Inferior parietal cortex (tissue), 1 donor: ENCODE data around the gene HPD.
"Not testable (repeated sequence)": the region's sequence is repeated elsewhere in the genome, so short reads cannot be mapped to it uniquely, and the experiment has no call there.

ENCODE experiments used
- DNase-seq: peaks from one replicate; pipeline ENCODE4 v3.0.0-alpha.2; 2016; ENCODE audit errors: extremely low spot score

HPD gene

DNA sequence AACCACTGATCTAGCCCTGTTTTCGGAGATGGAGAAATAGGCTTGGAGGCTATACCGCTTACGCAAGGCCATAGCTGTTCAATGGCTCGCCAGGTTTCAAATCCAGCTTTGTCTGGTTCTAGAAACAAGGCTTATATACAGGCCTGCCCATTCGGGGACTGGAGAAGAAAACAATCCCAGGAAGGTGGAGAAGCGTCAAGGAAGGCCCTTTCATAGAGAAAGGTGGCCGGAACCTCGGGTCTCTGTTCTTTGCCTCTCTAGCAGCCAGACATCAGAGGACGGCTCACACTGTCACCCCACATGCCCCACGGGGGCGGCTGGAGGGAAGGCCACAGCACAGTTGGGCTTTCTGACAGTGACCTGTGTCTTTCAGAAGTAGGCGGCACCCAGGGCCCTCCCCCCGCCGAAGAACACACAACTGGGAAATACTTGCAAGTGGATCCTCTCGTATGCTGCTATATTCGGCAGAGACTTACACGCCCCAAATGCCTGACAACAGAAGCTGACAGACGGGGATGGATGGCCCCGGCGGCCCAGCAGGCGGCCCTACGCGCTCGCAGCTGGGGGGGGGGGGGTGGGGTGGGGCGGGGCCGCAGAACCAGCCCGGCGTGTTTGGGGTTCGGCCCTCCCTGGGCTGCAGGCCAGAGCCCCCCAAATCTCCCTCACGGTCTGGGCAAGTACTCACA, 59.4 kb downstream of the HPD start:
- DNase-seq = peak; percentile 63

DNA sequence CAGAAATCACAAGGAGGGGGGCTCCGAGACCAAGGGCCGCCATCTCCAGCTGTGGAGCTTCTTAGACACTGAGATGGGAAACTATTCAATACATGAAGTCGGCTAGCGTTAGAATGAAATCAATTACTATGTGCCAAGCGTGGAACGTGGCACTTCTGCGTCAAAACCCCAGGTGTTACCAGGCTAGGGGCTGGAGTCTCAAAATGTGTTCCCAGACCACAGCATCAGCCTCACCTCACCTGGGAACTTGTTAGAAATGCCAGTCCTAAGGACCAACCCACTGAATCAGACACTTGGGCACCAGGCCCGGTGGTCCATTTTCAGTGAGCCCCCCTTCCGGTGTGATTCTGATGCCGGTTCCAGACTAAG, 59.9 kb downstream of the HPD start:
- peak; percentile 48 for DNase-seq

DNA sequence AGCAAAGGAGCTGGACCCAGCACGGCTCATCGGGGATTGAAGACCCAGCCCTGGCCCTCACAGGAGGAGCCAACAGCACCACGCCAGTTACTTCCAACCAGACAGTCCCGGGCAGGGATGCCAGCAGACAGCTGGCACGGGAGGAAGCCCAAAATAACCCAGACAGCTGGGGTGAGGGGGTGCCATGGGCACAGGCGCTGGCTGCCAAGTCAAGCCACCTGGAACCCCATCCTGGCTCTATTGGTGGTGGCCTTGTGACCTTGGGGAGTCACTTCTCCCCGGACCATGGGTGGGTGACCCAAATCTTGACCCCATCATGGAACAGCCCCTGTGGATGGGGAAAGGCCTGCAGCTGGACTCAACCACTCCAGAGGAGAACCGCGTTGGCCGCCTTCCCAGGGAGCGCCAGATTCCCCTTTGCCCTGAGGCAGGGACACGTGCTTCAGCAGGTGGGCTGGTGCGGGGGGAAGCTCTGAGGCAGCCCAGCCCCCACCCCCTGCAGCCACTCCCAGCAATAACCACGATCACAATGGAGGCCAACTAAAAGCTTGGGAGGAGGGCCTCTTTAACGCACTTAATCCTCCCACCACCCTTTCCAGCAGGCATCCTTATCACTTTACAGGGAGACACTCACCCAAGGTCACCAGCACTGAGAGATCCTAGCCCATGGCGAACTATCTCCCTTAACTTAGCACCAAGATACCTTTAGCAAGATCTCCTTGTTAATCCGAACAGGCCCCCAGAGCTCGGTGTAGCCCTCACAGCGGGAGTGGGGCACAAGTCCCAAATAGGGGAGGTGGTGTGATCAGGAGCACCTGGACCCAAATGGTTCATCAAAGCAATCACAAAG, 60.5 kb downstream of the HPD start:
- peak; percentile 27 for DNase-seq

DNA sequence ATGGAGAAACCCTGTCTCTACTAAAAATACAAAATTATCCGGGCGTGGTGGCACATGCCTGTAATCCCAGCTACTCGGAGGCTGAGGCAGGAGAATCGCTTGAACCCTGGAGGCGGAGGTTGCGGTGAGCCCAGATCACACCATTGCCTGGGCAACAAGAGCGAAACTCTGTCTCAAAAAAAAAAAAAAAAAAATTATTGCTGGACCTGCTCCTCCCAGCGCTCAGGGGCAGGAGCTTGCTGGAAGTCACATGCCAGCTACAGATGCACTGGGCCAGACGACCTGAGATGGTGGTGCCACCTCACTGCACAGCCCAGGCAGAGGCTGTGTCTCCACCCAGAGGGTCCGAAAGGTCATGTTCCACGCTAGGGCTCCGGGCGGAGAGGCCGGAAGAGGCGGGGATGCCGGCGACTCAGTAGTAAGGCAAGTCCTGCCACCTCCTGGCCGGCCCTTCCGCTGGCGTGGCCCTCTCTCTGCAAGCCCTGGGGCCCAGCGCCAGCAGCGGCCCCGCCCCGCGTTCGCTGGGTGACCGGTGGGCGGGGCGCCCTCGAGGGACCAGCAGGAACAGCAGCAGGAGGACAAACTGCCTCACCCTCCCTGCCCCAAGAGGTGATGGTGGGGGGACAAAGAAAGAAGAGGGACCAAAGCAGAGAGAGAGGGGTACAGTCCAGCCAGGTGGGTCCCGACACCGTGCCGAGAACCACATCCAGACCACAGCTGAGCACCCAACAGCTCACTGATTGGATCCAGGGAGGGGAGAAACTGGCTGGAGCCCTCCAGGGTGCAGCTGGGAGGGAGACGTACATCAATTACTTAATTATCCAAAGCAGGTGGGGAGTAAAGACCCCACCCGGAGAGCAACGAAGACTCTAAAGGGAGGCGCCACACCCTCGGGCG, 61.6 kb downstream of the HPD start:
- peak; percentile 75 for DNase-seq

DNA sequence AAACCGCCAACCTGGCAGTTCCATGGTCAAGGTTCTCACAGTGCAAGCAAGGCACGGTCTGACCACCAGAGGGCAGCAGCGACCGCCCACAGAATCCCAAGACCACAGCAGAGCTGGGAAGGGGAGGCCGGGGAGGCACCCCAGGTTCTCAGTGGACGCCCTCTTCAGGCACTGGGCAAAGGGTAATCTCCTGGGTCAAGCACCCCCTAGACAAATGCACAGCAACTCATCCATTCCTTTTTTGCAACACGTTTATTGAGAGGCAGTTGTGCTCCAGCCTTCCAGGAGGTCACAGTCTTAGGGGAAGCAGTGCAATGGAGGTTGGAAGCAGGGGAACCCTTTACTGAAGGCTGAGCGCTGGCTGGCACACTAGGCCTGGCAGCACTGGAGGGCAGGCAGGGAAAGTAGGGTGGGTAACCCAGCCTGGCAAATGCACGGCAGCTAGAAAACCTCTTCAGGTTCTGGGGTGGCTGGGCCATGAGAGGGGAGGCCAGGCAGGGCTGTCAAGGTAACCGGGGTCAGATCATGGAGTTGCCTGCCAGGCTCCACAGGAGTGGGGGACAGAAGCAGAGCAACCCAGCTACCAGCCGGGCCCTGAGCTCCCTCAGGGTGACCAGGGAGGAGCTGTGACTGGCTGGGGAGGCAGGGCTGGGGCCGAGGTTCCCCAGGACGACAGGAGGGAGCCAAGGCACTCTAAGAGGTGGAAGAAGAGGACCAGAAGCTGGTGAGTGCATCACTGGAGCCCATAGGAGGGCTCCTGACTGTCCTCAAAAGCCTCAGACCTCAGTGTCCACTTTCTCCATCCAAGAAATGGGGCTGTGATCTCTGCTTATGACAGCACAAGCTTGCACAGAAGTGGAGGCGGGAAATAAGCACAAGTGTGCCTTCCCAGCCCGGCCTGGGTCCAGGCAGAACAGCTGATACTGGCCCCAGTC, 63.4 kb downstream of the HPD start:
- peak; percentile 93 for DNase-seq

DNA sequence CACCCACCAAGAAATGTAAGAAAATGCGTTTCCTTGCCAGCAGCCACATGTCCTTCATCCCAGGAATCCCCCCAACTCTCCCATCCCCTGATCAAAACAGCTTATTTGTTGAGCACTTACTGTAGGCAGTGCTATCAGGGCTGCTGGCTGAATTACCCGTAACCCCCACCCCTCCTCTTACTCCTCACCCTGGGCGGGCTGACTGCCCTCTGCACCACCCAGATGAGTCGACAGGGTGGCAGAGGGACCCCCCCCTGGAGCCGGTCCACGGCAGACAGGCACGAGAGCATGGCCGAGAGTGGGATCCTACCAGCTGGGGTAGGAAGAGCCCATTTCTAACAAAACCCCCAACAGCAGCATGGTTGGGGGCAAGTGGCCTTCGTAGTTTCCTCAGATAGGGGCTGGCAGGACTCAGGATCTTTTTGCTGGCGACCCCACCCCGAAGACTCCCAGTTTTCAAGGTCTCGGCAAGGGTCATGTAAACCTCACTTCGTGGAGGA, 64.1 kb downstream of the HPD start:
- no peak for DNase-seq

DNA sequence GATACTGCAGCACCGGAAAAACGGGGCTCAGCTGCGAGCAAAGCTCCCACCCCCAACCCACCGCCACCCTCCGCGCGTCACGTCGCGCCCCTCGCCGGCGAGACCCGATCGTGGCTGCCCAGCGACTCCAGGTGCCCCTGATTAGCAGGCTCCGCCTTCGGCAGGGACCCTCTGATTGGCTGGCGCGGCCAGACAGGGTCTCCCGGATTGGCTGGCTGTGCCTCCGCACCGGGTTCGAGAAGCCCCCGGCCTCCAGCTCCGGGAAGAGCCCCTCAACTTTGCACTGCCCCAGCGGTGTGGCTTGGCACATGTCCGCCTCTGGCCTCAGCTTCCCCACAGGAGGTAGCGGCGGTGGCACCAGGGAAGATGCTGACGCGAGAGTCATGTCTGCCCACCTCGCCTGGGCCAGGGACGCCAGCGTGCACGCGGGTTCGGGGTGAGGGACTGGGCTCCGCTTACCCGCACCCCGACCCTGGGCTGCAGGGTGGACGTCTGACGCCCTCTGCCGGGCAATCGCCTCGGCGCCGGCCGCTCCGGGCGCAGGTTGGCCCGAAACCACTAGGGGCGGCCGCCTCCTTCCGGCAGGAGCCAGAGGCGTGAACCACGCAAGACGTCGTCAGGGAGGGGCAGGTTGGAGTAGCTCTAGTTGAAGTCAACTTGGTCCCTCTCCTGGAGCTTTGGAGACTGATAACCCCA, 64.7 kb downstream of the HPD start:
- peak; percentile 87 for DNase-seq

DNA sequence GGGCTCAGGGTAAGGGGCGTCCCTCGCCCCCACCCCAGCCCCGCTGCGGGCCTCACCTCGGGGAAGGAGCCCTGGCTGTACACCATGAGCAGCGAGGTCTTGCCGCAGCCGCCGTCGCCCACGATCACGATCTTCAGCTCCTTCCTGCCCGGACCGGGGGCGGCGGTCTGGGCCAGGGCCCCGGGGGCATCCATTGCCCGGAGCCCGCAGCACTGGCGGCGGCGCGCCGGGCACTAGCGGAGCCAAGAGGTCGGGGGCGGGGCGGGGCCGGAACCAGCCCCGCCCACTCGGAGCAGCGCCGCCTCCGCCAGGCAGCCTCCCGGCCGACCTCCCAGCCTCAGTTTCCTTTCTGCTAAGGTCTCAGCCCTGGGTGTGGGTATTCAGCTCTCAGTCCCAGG, 65.2 kb downstream of the HPD start, which contains the start of gene RHOF:
Gene RHOF (minus strand): TSS at position 249 of the 398 bp plus-strand sequence. CDS start 55 bp downstream, at position 194.
- DNase-seq = no peak

DNA sequence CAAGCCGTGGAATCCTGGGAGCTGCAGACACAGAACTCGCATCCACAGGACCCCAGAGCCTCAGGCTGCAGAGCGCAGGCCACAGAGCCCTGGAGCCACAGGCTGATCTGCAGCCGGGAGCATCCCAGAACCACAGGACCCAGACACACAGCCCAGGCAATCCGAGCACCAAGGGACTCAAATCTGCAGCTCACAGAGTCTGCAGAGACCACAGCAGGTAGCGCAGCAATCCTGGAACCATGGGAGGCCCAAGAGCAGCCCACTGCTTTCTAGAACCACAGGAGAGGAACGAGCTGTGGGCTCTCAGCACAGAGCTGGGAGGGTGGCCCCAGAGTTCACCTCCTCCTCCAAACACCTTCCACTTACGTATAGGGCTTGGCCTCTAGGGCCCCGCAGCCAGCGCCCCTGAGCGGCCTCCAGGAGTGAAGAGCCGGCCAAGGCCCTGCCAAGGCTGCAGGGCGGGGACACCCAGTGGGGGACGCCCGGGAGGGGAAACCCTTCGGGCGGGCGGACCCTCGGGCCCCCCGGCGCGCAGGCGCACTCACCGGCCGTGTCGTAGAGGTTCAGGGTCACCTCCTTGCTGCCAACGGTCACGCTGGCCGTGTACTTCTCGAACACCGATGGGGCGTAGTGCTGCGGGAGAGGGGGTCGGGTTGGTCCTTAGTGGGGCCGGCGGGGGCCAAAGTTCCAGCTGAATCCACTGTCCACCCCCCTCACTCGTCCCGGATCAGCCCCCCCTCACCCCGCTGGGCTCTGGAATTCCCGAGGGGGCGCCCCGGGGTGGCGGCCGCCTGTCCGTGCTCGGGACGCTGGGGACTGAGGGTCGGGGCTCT, 65.8 kb downstream of the HPD start:
- no peak for DNase-seq

DNA sequence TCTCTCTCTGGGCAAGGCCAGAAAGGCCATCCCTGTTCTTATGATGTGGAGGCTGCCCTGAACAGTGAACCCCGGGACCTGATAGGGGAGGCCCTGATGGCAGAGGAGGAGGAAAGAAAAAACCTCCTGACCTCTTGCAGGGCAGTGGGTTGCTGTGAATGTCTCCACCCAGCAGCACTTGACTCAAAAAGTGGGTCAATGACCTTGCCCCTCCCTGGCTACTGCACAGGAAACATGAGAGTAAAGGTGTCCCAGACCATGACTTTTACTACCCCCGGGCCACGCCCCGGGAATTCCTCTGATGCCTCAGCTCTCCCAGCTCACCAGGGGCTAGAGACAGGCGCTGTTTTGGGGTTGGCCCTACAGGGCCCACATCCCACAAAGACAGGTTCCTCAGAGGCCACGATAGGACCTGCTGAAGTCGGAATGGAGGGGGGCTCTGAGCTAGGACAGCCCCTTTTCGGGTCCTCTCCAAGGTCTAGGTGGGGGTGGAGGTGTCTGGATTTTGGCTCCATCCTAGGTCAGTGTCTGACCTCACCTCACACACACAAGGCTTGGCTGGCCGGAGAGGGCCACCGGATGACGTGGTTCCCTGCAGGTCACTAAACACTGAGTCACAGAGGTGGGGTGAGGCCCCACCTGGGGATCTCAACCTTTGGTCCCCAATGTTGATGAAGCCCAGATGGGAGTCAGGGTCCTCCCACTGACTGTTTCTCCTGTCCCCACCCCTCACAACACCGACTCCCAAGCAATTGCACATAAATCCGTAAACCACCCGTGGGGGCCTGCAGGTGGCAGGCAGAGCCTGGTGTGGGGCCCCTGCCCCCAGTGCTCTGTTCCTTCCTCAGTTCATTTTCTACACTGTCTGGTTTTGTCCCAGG, 66.7 kb downstream of the HPD start:
- DNase-seq = no peak

DNA sequence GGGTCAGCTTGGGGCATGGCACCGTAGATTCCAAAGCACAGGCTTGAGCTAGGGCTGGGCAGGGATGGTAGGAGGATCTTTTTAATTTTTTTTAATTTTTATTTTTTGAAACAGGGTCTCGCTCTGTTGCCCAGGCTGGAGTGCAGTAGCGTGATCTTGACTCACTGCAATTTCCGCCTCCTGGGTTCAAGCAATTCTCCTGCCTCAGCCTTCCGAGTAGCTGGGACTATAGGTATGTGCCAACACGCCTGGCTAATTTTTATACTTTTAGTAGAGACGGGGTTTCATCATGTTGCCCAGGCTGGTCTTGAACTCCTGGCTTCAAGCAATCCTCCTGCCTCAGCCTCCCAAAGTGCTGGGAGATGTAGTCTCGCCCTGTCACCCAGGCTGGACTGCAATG, 67.9 kb downstream of the HPD start:
- DNase-seq = not testable (repeated sequence)

DNA sequence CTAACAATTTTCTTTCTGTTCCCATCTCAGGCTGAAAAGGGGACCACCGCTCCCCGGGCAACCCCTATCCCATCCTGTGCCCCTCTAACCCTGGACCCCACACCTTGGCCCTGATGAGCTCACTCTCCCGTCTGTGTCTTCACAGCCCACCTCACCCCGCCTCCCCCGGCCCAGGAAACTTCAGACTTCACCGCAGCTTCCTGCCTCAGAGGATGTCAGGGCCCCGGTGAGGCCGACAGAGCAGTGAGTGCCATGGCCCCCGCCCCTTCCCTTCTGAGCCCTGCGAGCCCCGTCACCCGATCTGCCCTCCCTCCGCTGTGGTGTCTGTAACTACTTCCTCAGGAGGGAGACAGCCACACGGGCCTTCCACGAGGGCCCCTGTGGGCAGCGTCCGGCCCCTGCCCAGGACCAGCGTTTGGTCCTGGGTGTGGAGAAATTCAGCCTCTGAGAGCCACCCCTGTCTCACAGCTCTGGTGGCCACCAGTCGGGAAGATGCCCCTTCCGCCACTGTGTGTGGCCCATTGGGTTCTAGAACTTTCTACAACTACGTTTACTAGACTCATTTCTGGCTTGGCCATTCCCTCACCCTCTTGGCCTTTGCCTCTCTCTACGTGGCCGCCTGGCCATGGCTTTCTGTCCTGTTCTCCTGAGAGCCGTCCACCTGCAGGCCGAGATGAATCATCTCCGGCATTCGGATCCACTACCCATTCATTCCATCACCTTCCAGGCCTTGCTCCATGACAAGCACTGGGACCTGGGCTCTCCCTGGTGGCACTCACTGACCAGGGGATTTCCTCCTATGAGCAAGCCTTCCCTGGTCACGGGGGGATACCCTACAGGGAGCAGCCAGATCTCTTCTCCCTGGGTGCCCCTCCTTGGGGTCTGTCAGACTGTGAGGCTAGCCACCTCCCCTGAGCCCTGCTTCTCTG, 68.6 kb downstream of the HPD start:
- no peak for DNase-seq
